SJSA1 (cell line): ENCODE measurements around the gene SESN1. TPM values are rescaled to one million over a fixed set of nuclear protein-coding genes. Genes with fewer than 3 reads are reported as not detected.
A peak's percentile ranks its signal among the peaks of the same experiment; 100 is the strongest.
"Not testable (repeated sequence)": the region's sequence is repeated elsewhere in the genome, so short reads cannot be mapped to it uniquely, and the experiment has no call there.

ENCODE experiments used
- DNase-seq, 2 experiments: peaks; one replicate each; pipeline ENCODE4 v3.0.0-alpha.2; 2015 to 2020; ENCODE audit warnings: low spot score in 2 of 2, low read depth in 1 of 2
- H3K27ac ChIP-seq: fragments of 250-450 bp; sonication (Bioruptor Pico); 2 replicates; pipeline ENCODE4 v1.5.1; 2020; ENCODE audit warnings: mild to moderate bottlenecking, moderate library complexity
- H3K27me3 ChIP-seq: fragments of 250-450 bp; sonication (Bioruptor Pico); replicated peaks from 2 replicates; pipeline ENCODE4 v1.5.1; 2020; ENCODE audit warnings: mild to moderate bottlenecking, moderate library complexity
- H3K36me3 ChIP-seq: fragments of 250-450 bp; sonication (Bioruptor Pico); 2 replicates; pipeline ENCODE4 v1.5.1; 2020; ENCODE audit warnings: mild to moderate bottlenecking
- H3K4me1 ChIP-seq: fragments of 250-450 bp; sonication (Bioruptor Pico); replicated peaks from 2 replicates; pipeline ENCODE4 v1.6.1; 2021; ENCODE audit warnings: mild to moderate bottlenecking
- H3K4me3 ChIP-seq: fragments of 250-450 bp; sonication (Bioruptor Pico); 2 replicates; pipeline ENCODE4 v1.5.1; 2020; ENCODE audit warnings: mild to moderate bottlenecking
- H3K9me3 ChIP-seq: fragments of 250-450 bp; sonication (Bioruptor Pico); replicated peaks from 2 replicates; pipeline ENCODE4 v1.5.1; 2020; ENCODE audit warnings: mild to moderate bottlenecking
- total RNA-seq: library from RNA; depleted of rRNA; stranded (reverse); fragments of >200 nt; shearing (Covaris generic); gene quantifications from 2 replicates; pipeline ENCODE4 v1.2.3, GENCODE V29; 2014

The SESN1 gene
- total RNA-seq, 1 experiment from 2014 or later = 15.8 TPM

- not testable (repeated sequence) for H3K4me3 ChIP-seq
These were observed 18.0 kb upstream of the SESN1 start for GRCh38 chr6:109112663-109113062.

GRCh38 chr6:109109663-109110062 is 15.0 kb upstream of the SESN1 start:
- H3K4me3 ChIP-seq, H3K36me3 ChIP-seq, H3K27ac ChIP-seq, H3K27me3 ChIP-seq, H3K4me1 ChIP-seq, DNase-seq, H3K9me3 ChIP-seq: not testable (repeated sequence)

More at GRCh38 chr6:109112663-109113062, 18.0 kb upstream of the SESN1 start:
- DNase-seq, H3K4me1 ChIP-seq, H3K27ac ChIP-seq, H3K36me3 ChIP-seq, H3K27me3 ChIP-seq, H3K9me3 ChIP-seq: not testable (repeated sequence)

- Histone ChIP-seq H3K27me3 (no peaks in the 10 kb centered on the region), H3K4me3 (no peak overlapping the region), H3K27ac (no peak overlapping the region), H3K9me3 (no peaks in the 10 kb centered on the region), H3K36me3 (peaks cover 10% of the 10 kb centered on the region; the same call in 1 of the 2 replicates), H3K4me1 (no peaks in the 10 kb centered on the region)
- no peak for DNase-seq
These were observed 11.0 kb upstream of the SESN1 start for GRCh38 chr6:109105681-109106080.

GRCh38 chr6:109104512-109104911 is 9.9 kb upstream of the SESN1 start:
- Histone ChIP-seq H3K36me3 (peaks cover 16% of the 10 kb centered on the region), H3K9me3 (no peaks in the 10 kb centered on the region), H3K27ac (no peak overlapping the region), H3K4me3 (no peak overlapping the region), H3K4me1 (no peaks in the 10 kb centered on the region), H3K27me3 (no peaks in the 10 kb centered on the region)
- no peak for DNase-seq

- no peaks in the 10 kb centered on the region for H3K4me1 ChIP-seq
- no peak for DNase-seq
- no peaks in the 10 kb centered on the region for H3K27me3 ChIP-seq
- H3K27ac ChIP-seq = no peak overlapping the region
- no peaks in the 10 kb centered on the region for H3K9me3 ChIP-seq
- no peak overlapping the region for H3K4me3 ChIP-seq
- peaks cover 16% of the 10 kb centered on the region for H3K36me3 ChIP-seq
These were observed 9.3 kb upstream of the SESN1 start for GRCh38 chr6:109103942-109104341.

GRCh38 chr6:109102762-109103161 is 8.1 kb upstream of the SESN1 start:
- Histone ChIP-seq H3K27me3 (no peaks in the 10 kb centered on the region), H3K36me3 (peaks cover 16% of the 10 kb centered on the region), H3K27ac (no peak overlapping the region), H3K4me1 (no peaks in the 10 kb centered on the region), H3K9me3 (no peaks in the 10 kb centered on the region), H3K4me3 (no peak overlapping the region)
- DNase-seq = no peak

GRCh38 chr6:109097661-109098060 is 3.0 kb upstream of the SESN1 start:
- Histone ChIP-seq H3K36me3 (peaks cover 19% of the 10 kb centered on the region), H3K27me3 (no peaks in the 10 kb centered on the region), H3K4me1 (peaks cover 7% of the 10 kb centered on the region), H3K9me3 (no peaks in the 10 kb centered on the region), H3K4me3 (no peak overlapping the region), H3K27ac (no peak overlapping the region)
- DNase-seq = no peak

GRCh38 chr6:109096208-109096607 is 1.6 kb upstream of the SESN1 start:
- DNase-seq = no peak
- H3K4me1 ChIP-seq = peaks cover 7% of the 10 kb centered on the region
- H3K36me3 ChIP-seq = peaks cover 14% of the 10 kb centered on the region
- H3K9me3 ChIP-seq = no peaks in the 10 kb centered on the region
- H3K27ac ChIP-seq = peak overlapping the region; percentile 95
- no peaks in the 10 kb centered on the region for H3K27me3 ChIP-seq
- peak overlapping the region; percentile 73 for H3K4me3 ChIP-seq

GRCh38 chr6:109095835-109096084 is 1.1 kb upstream of the SESN1 start:
- H3K4me3 ChIP-seq = peak overlapping the region; percentile 73
- H3K36me3 ChIP-seq = peaks cover 9% of the 10 kb centered on the region
- peaks cover 7% of the 10 kb centered on the region for H3K4me1 ChIP-seq
- peak overlapping the region; percentile 95 for H3K27ac ChIP-seq
- no peaks in the 10 kb centered on the region for H3K27me3 ChIP-seq
- DNase-seq = no peak
- H3K9me3 ChIP-seq = no peaks in the 10 kb centered on the region

GRCh38 chr6:109095036-109095834 is 589 bp upstream of the SESN1 start, which contains the start of gene CEP57L1:
TSS of gene CEP57L1 (plus strand) at chr6:109095507. CDS start at chr6:109145222, 49,715 bp downstream.
- Histone ChIP-seq H3K36me3 (peaks cover 9% of the 10 kb centered on the region), H3K9me3 (no peaks in the 10 kb centered on the region), H3K27me3 (no peaks in the 10 kb centered on the region), H3K4me1 (peaks cover 7% of the 10 kb centered on the region), H3K27ac (peak within 1 kb of the TSS; percentile 95), H3K4me3 (peak within 1 kb of the TSS; percentile 73)
- DNase-seq = peak; percentile 99

GRCh38 chr6:109093732-109094415 is 772 bp downstream of the SESN1 start:
- Histone ChIP-seq H3K4me3 (peak overlapping the region; percentile 73), H3K4me1 (peaks cover 7% of the 10 kb centered on the region), H3K36me3 (peaks cover 3% of the 10 kb centered on the region; the same call in 1 of the 2 replicates), H3K27ac (no peak overlapping the region), H3K9me3 (no peaks in the 10 kb centered on the region), H3K27me3 (no peaks in the 10 kb centered on the region)
- no peak for DNase-seq

- Histone ChIP-seq H3K36me3 (peaks cover 3% of the 10 kb centered on the region; the same call in 1 of the 2 replicates), H3K27ac (no peak overlapping the region), H3K9me3 (no peaks in the 10 kb centered on the region), H3K27me3 (no peaks in the 10 kb centered on the region), H3K4me1 (peaks cover 7% of the 10 kb centered on the region), H3K4me3 (peak overlapping the region; percentile 2; the same call in 1 of the 2 replicates)
- no peak for DNase-seq
These were observed 2.6 kb downstream of the SESN1 start for GRCh38 chr6:109092074-109092473.

GRCh38 chr6:109091314-109092024 is 3.2 kb downstream of the SESN1 start:
- DNase-seq = no peak
- Histone ChIP-seq H3K9me3 (no peaks in the 10 kb centered on the region), H3K36me3 (peaks cover 3% of the 10 kb centered on the region; the same call in 1 of the 2 replicates), H3K27ac (no peak overlapping the region), H3K27me3 (no peaks in the 10 kb centered on the region), H3K4me1 (peaks cover 4% of the 10 kb centered on the region), H3K4me3 (no peak overlapping the region)

- H3K9me3 ChIP-seq = no peaks in the 10 kb centered on the region
- no peak overlapping the region for H3K27ac ChIP-seq
- no peak for DNase-seq
These were observed 5.7 kb downstream of the SESN1 start for GRCh38 chr6:109088995-109089394.

More at GRCh38 chr6:109088995-109089394, 5.7 kb downstream of the SESN1 start:
- no peaks in the 10 kb centered on the region for H3K4me1 ChIP-seq
- no peaks in the 10 kb centered on the region for H3K36me3 ChIP-seq
- no peak overlapping the region for H3K4me3 ChIP-seq
- H3K27me3 ChIP-seq = no peaks in the 10 kb centered on the region
